ENCODE data around the gene LRRC8E.

The LRRC8E gene

DNA sequence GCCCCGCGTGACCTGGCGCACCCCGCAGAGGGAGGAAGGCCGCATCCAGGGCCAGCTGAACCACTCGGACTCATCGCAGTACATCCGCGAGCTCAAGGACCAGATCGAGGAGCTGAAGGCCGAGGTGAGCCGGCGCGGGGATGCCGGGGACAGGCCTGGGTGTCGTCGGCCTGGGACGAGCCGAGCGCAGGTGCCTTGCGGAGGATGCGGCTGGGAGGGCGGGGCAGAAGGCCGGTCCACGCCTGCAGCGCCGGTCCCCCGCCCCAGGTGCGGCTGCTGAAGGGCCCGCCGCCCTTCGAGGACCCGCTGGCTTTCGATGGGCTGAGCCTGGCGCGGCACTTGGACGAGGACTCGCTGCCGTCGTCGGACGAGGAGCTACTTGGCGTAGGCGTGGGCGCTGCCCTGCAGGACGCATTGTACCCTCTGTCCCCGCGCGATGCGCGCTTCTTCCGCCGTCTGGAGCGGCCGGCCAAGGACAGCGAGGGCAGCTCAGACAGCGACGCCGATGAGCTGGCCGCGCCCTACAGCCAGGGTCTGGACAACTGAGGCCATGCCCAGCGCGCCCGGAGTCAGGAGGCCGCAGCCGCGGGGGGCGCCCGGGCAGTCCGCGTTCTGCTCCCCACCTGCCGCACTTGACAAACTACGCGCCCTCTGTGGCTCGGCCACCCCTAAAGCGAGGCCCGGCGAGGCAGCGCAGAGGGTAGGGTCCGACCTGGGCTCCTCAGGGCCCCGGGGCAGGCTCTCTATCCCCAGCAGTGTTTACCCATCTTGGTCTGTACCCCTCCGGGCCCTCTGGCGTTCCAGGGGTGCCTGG lies 24.9 kb upstream of the LRRC8E start:
- TF ChIP-seq, protein P1, sequence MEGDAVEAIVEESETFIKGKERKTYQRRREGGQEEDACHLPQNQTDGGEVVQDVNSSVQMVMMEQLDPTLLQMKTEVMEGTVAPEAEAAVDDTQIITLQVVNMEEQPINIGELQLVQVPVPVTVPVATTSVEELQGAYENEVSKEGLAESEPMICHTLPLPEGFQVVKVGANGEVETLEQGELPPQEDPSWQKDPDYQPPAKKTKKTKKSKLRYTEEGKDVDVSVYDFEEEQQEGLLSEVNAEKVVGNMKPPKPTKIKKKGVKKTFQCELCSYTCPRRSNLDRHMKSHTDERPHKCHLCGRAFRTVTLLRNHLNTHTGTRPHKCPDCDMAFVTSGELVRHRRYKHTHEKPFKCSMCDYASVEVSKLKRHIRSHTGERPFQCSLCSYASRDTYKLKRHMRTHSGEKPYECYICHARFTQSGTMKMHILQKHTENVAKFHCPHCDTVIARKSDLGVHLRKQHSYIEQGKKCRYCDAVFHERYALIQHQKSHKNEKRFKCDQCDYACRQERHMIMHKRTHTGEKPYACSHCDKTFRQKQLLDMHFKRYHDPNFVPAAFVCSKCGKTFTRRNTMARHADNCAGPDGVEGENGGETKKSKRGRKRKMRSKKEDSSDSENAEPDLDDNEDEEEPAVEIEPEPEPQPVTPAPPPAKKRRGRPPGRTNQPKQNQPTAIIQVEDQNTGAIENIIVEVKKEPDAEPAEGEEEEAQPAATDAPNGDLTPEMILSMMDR (IDR thresholded peaks at IDR 0.05; ENCODE audit: control extremely low read depth, extremely low read depth, low read depth, missing control alignments), result no peak
- ChIA-PET POLR2A (no interaction called here), CTCF (interaction anchor here (1.2 to 4.4 kb wide), 3 partner anchors 10 to 183 kb away, joined by 3 to 34 read pairs (median 5); partner anchors contain the start of gene TRAPPC5)
- no peak for DNase-seq (ENCODE audit: extremely low spot score)

DNA sequence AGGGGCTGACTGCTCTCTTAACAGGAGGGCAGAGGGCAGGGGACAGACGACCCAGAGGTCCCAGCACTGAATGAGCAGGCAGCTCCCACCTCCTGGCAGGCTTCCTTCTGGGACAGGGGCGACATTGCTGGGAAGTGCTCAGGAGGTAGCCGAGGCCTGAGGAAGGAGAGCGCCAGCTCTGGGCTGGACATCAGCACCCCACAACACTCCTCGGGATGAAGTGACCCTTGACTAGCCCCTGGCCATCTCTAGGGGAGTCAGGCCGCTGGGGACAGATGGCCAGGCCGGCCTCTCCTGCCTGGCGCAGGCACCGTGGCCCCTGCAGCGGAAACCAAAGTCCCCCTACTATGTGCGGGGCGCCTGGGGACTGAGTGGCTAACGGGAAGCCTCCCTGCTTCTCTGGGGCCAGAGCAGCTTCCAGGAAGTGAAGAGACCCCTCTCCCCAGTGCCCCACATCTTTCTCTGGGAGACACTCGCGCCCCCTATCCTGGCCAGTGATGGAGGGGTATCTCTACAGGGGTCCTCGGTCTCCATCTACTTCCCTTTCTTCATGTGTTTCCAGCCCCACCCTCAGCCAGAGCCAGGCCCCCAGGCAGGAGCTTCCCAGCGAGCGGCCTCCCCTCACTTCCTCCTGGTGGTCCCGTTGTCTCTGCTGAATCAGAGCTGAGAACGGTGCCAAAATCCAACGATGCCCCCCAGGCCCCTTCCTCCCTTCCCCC lies 24.2 kb upstream of the LRRC8E start:
- ChIA-PET CTCF (interaction anchor here (4.4 kb wide), 1 partner anchor 11 kb away, joined by 34 read pairs; no protein-coding TSS in a partner anchor), POLR2A (no interaction called here)
- TF ChIP-seq, protein P1 (IDR thresholded peaks at IDR 0.05; ENCODE audit: control extremely low read depth, extremely low read depth, low read depth, missing control alignments), result no peak
- no peak for DNase-seq (ENCODE audit: extremely low spot score)

DNA sequence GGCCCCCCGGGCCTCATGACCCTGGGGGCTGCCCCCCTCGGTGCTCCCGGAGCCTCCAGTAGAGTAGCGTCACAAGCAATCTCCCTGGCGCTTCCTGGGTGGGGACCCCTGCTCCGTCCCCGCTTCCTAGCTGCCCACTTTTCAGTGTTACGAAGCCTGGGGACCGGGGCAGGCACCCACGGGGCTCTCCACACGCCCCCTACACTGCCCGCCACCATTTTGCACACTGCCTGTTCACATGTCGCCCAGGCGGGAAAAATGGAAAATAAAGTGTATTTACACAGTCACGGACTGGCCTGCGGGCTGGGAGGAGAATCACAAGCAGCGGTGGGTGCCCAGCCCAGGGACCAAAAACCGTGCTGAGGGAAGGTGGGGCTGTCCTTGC lies 23.6 kb upstream of the LRRC8E start:
- no peak for DNase-seq (ENCODE audit: extremely low spot score)
- ChIA-PET POLR2A (no interaction called here), CTCF (interaction anchor here (4.4 kb wide), 1 partner anchor 12 kb away, joined by 34 read pairs; no protein-coding TSS in a partner anchor)
- TF ChIP-seq, protein P1 (IDR thresholded peaks at IDR 0.05; ENCODE audit: control extremely low read depth, extremely low read depth, low read depth, missing control alignments), result no peak

DNA sequence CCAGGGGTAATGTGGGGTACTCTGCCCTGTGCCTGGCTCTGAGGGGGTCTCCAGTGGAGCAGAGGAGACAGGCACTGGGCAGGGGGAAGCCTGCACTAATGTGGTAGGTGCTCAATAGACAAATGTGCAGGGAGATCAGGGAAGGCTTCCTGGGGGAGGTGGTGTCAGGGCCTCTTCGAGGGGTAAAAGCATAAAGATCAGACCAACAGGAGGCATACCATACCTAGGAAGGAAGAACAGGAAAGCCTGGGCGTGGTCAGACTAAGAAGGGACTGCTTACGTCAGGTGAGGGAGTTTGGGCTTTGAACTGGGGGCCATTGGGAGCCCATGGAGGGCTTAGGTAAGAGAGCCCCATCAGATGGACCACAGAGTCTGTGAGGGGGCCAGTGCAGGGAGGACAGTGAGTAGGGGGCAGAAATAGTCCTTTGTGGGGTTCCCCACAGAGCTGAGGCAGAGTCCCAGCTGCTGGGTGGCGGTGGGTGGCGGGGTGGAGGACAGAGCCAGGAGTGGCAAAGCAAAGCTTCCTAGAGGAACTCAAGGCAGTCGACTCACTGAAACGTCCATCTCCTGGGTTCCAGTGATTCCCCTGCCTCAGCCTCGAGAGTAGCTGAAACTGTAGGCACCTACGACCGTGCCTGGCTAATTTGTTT lies 22.9 kb upstream of the LRRC8E start:
- POLR2A ChIA-PET, result no interaction called here
- TF ChIP-seq, protein P1 (IDR thresholded peaks at IDR 0.05; ENCODE audit: control extremely low read depth, extremely low read depth, low read depth, missing control alignments), result no peak
- CTCF ChIA-PET, result interaction anchor here (4.4 kb wide), 1 partner anchor 12 kb away, joined by 34 read pairs; no protein-coding TSS in a partner anchor
- no peak for DNase-seq (ENCODE audit: extremely low spot score)

DNA sequence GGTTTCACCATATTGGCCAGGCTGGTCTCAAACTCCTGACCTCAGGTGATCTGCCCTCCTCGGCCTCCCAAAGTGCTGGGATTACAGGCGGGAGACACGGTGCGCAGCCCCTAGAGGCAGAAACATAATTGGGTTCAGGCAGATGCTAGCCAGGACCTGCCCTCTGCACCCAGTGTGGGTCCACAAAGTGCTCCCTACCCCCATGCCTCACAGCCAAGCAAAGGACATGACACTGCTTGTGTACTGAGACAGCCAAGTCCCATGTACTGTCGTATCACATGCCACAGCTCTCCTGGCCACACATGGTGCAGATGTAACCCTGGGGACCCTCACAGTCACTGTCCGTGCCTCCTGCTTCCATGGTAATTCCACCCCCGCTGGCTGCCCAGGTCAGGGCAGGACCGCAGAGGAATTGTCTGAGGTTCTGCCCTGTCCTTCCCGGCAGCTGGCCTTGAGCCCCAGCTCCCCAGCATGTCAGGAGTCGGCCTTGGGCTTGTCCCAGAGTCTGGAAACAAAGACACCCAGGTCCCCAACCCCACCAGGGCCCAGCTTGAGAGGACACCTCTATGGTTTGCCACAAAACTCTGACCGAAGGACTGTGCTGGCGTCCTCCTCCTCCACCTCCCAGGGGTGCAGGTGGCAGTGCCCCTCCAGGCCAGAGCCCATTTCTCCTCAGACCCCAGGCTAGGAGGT lies 21.8 kb upstream of the LRRC8E start:
- CTCF ChIA-PET, result no interaction called here
- TF ChIP-seq, protein P1 (IDR thresholded peaks at IDR 0.05; ENCODE audit: control extremely low read depth, extremely low read depth, low read depth, missing control alignments), result no peak
- DNase-seq (ENCODE audit: extremely low spot score), result no peak
- POLR2A ChIA-PET, result interaction anchor here (0.6 kb wide), 1 partner anchor 276 kb away, joined by 3 read pairs; no protein-coding TSS in a partner anchor
